ENCODE measurements around the gene MYL3.

MYL3 gene

GRCh38 chr3:46904303-46905212, 41.3 kb upstream of the MYL3 start:
- TF ChIP-seq RAD21 (IDR thresholded peaks at IDR 0.05; ENCODE audit: low read depth) (no peak), TCF12 (IDR thresholded peaks at IDR 0.05; ENCODE audit: low read depth) (no peak), REST (IDR thresholded peaks at IDR 0.05; ENCODE audit: low read depth) (no peak), EGR1 (IDR thresholded peaks at IDR 0.05) (no peak), YY1 (IDR thresholded peaks at IDR 0.05; ENCODE audit: low read depth) (no peak), ZBTB7A (IDR thresholded peaks at IDR 0.05; ENCODE audit: low read depth) (no peak), FOXM1 (IDR thresholded peaks at IDR 0.05; ENCODE audit: borderline replicate concordance, low read depth) (no peak)

GRCh38 chr3:46903341-46904302, 40.4 kb upstream of the MYL3 start:
- TF ChIP-seq RAD21 (IDR thresholded peaks at IDR 0.05; ENCODE audit: low read depth) (no peak), USF1 (IDR thresholded peaks at IDR 0.05) (peak; percentile 41; the same call in 1 of the 2 replicates)

GRCh38 chr3:46902188-46902631, 39.0 kb upstream of the MYL3 start:
- no peak for TF ChIP-seq REST (IDR thresholded peaks at IDR 0.05; ENCODE audit: low read depth)
- TF ChIP-seq ZBTB7A (IDR thresholded peaks at IDR 0.05; ENCODE audit: low read depth): no peak
- TF ChIP-seq RAD21 (IDR thresholded peaks at IDR 0.05; ENCODE audit: low read depth): no peak
- no peak for TF ChIP-seq YY1 (IDR thresholded peaks at IDR 0.05; ENCODE audit: low read depth)
- TF ChIP-seq CREB1 (IDR thresholded peaks at IDR 0.05; ENCODE audit: low read depth): no peak
- TF ChIP-seq TAF1 (IDR thresholded peaks at IDR 0.05; ENCODE audit: low read depth): no peak
- TF ChIP-seq USF1 (IDR thresholded peaks at IDR 0.05): no peak
- no peak for TF ChIP-seq MAX (IDR thresholded peaks at IDR 0.05)
- TF ChIP-seq EP300 (IDR thresholded peaks at IDR 0.05; ENCODE audit: borderline replicate concordance): no peak
- no peak for TF ChIP-seq TCF12 (IDR thresholded peaks at IDR 0.05; ENCODE audit: low read depth)
- no peak for TF ChIP-seq CEBPB (IDR thresholded peaks at IDR 0.05)
- no peak for TF ChIP-seq FOXM1 (IDR thresholded peaks at IDR 0.05; ENCODE audit: borderline replicate concordance, low read depth)
- no peak for TF ChIP-seq NFIC (IDR thresholded peaks at IDR 0.05)
- no peak for TF ChIP-seq TEAD4 (IDR thresholded peaks at IDR 0.05)
- no peak for TF ChIP-seq EGR1 (IDR thresholded peaks at IDR 0.05)

- TF ChIP-seq REST (IDR thresholded peaks at IDR 0.05; ENCODE audit: low read depth): no peak
- TF ChIP-seq MAX (IDR thresholded peaks at IDR 0.05): no peak
- TF ChIP-seq USF1 (IDR thresholded peaks at IDR 0.05): no peak
Observed at GRCh38 chr3:46901591-46902187, 38.4 kb upstream of the MYL3 start.
